Hematopoietic multipotent progenitor cell treated with erythropoietin and hydrocortisone succinate and interleukin-3 and kit ligand, for 17 days (in vitro differentiated cells): ENCODE measurements around the gene PKDCC.
"Not testable (repeated sequence)": the region's sequence is repeated elsewhere in the genome, so short reads cannot be mapped to it uniquely, and the experiment has no call there.

Experiments
- DNase-seq: peaks from one replicate; pipeline ENCODE4 v3.0.0-alpha.2; 2015; ENCODE audit warnings: low spot score

Gene PKDCC

GRCh38 chr2:42030829-42031228 is 17.0 kb upstream of the PKDCC start:
- DNase-seq, result no peak

GRCh38 chr2:42031281-42032223 is 16.3 kb upstream of the PKDCC start:
- DNase-seq, result no peak

GRCh38 chr2:42032224-42032620 is 15.6 kb upstream of the PKDCC start:
- no peak for DNase-seq

- no peak for DNase-seq
Observed at GRCh38 chr2:42032745-42033144, 15.1 kb upstream of the PKDCC start.

GRCh38 chr2:42034096-42034495 is 13.7 kb upstream of the PKDCC start:
- not testable (repeated sequence) for DNase-seq

GRCh38 chr2:42035241-42035640 is 12.6 kb upstream of the PKDCC start:
- DNase-seq, result no peak

GRCh38 chr2:42036413-42036812 is 11.4 kb upstream of the PKDCC start:
- DNase-seq, result no peak

GRCh38 chr2:42036940-42037339 is 10.9 kb upstream of the PKDCC start:
- no peak for DNase-seq

GRCh38 chr2:42040643-42041278 is 7.1 kb upstream of the PKDCC start:
- DNase-seq, result no peak

- DNase-seq, result no peak
Observed at GRCh38 chr2:42041377-42042127, 6.3 kb upstream of the PKDCC start.

- DNase-seq, result no peak
Observed at GRCh38 chr2:42042631-42043355, 5.0 kb upstream of the PKDCC start.

GRCh38 chr2:42043789-42044394 is 3.9 kb upstream of the PKDCC start:
- no peak for DNase-seq

GRCh38 chr2:42044939-42045338 is 2.9 kb upstream of the PKDCC start:
- DNase-seq, result no peak

GRCh38 chr2:42045352-42045751 is 2.5 kb upstream of the PKDCC start:
- DNase-seq, result no peak

GRCh38 chr2:42045848-42046748 is 1.7 kb upstream of the PKDCC start:
- no peak for DNase-seq

- peak; percentile 8 for DNase-seq
Observed at GRCh38 chr2:42046819-42047487, 868 bp upstream of the PKDCC start.

GRCh38 chr2:42048299-42049220 is 739 bp downstream of the PKDCC start:
- DNase-seq, result no peak

- no peak for DNase-seq
Observed at GRCh38 chr2:42049221-42050009, 1.6 kb downstream of the PKDCC start.
